PC-3 (cell line): Measurements from ENCODE around the gene SKIC2. TPM values are rescaled to one million over a fixed set of nuclear protein-coding genes. Genes with fewer than 3 reads are reported as not detected.
A peak's percentile ranks its signal among the peaks of the same experiment; 100 is the strongest.

Source experiments
- ATAC-seq: fragments of 200-7000 bp; cut with Tn5 transposase; 2 replicates; pipeline ENCODE4 v1.9.1; 2020; ENCODE audit warnings: mild to moderate bottlenecking, moderate library complexity
- BruUV-seq: library from RNA; stranded (reverse); fragments of 400-500 nt; replicated peaks from 2 replicates; lab custom pipeline; 2021; lab: Mats Ljungman, UMichigan
- CTCF ChIA-PET: fragments of 300-600 bp; sonication (Branson Sonifier 250); formaldehyde crosslinking; loops from one replicate; lab custom pipeline; 2022; ENCODE audit warnings: antibody characterized with exemption; lab: Charles Lee
- POLR2A ChIA-PET: fragments of 300-600 bp; sonication (Branson Sonifier 250); formaldehyde crosslinking; loops from one replicate; lab custom pipeline; 2022; ENCODE audit warnings: antibody characterized with exemption; ENCODE audit not compliant: unreplicated experiment; lab: Charles Lee
- DNase-seq: peaks from one replicate; pipeline ENCODE4 v3.0.0-alpha.2; 2015
- H2AFZ ChIP-seq: fragments of 300-600 bp; sonication (generic); 2 replicates; pipeline ENCODE4 v1.6.0; 2016; ENCODE audit warnings: antibody characterized with exemption, low read length
- H3F3A ChIP-seq: fragments of 300-600 bp; sonication (generic); one replicate; pipeline ENCODE4 v1.6.0; 2017; ENCODE audit warnings: antibody characterized with exemption, low read length, control low read depth, mild to moderate bottlenecking; ENCODE audit not compliant: unreplicated experiment
- H3K27ac ChIP-seq: fragments of 300-600 bp; sonication (generic); 2 replicates; pipeline ENCODE4 v1.5.1; 2016; ENCODE audit warnings: mild to moderate bottlenecking, low read length
- H3K27me3 ChIP-seq: fragments of 300-600 bp; sonication (generic); 2 replicates; pipeline ENCODE4 v1.6.1; 2016; ENCODE audit warnings: low read length, mixed read lengths
- H3K36me3 ChIP-seq: fragments of 300-600 bp; sonication (generic); 2 replicates; pipeline ENCODE4 v1.6.1; 2016; ENCODE audit warnings: low read depth, mixed run types, low read length, mixed read lengths
- H3K4me1 ChIP-seq: fragments of 300-600 bp; sonication (generic); 2 replicates; pipeline ENCODE4 v1.5.1; 2016; ENCODE audit warnings: low read length; ENCODE audit not compliant: insufficient read depth
- H3K4me2 ChIP-seq: fragments of 300-600 bp; sonication (generic); 2 replicates; pipeline ENCODE4 v1.6.0; 2016; ENCODE audit warnings: low read length
- H3K4me3 ChIP-seq: fragments of 300-600 bp; sonication (generic); 2 replicates; pipeline ENCODE4 v1.5.1; 2016; ENCODE audit warnings: mild to moderate bottlenecking, low read length, mixed read lengths
- H3K79me2 ChIP-seq: fragments of 300-600 bp; sonication (generic); 2 replicates; pipeline ENCODE4 v1.6.1; 2017; ENCODE audit warnings: low read length, mixed read lengths
- H3K9ac ChIP-seq: fragments of 300-600 bp; sonication (generic); 2 replicates; pipeline ENCODE4 v1.6.0; 2016; ENCODE audit warnings: mild to moderate bottlenecking, low read length
- H3K9me2 ChIP-seq: fragments of 300-600 bp; sonication (generic); replicated peaks from 2 replicates; pipeline ENCODE4 v1.6.1; 2016; ENCODE audit warnings: mixed run types, low read length, mixed read lengths
- H3K9me3 ChIP-seq: fragments of 300-600 bp; sonication (generic); 2 replicates; pipeline ENCODE4 v1.6.1; 2016; ENCODE audit warnings: low read length, mixed read lengths
- H4K20me1 ChIP-seq: fragments of 300-600 bp; sonication (generic); 2 replicates; pipeline ENCODE4 v1.6.1; 2016; ENCODE audit warnings: low read length, mixed read lengths
- EZH2 ChIP-seq: fragments of 300-600 bp; sonication (generic); IDR thresholded peaks from one replicate; pipeline ENCODE4 v1.6.1; 2017; ENCODE audit warnings: antibody characterized with exemption, mild to moderate bottlenecking, low read length; ENCODE audit not compliant: unreplicated experiment
- EZH2phosphoT487 ChIP-seq: fragments of 300-600 bp; sonication (generic); IDR thresholded peaks from 2 replicates; pipeline ENCODE4 v1.6.1; 2018; ENCODE audit warnings: mild to moderate bottlenecking, antibody characterized with exemption, low read length, borderline replicate concordance
- intact Hi-C: fragments of 100-400 bp; cut with micrococcal nuclease; formaldehyde crosslinking; loops from 2 replicates; pipeline ENCODE4 v1.9.0; 2023
- total RNA-seq: library from RNA; depleted of rRNA; stranded (reverse); fragments of >200 nt; gene quantifications from 2 replicates; pipeline ENCODE4 v1.2.3, GENCODE V29; 2014
- TF ChIP-seq, protein P1 (sequence below): fragments of 300-600 bp; sonication (generic); conservative IDR thresholded peaks from 2 replicates; pipeline ENCODE4 v1.5.1; 2017; ENCODE audit warnings: antibody characterized with exemption, low read depth, mild to moderate bottlenecking, low read length

Gene SKIC2
- total RNA-seq, 1 experiment from 2014 or later, result 81.9 TPM

DNA sequence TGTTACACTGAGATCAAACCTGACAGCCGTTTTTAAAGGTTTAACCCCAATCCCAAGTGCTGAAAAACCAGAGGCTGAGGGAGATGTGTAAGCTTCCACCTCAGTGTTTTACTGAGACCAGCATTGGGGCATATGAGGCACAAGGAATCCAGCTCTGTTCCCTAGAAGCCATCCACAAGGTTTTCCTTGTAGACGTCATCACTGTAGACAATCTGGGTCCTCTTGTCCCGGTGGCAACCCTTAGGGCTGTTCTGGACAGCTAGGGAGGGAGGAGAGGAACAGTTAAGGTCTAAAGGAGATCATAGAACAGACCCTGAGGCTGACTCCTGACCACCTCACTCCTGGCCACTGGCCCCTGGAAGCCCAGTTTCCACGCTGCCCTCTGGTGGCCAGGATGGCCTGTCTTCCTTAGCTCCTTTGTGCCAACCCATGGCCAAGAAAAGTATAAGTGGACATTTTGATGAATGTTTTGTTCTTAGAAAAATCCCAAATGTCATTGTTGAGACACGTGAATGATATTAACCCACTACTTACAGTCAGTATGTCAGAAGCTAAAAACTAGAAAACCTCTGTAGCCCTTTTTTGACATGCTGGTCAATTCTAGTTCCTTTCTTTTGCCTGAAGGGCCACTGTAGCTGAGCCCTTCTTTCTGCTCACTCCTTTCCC lies 6.7 kb upstream of the SKIC2 start:
- H3K4me1 ChIP-seq, result peaks cover 7% of the 10 kb centered on the region; the same call in 1 of the 2 replicates
- BruUV-seq, result no TSS peak
- H3K79me2 ChIP-seq, result peaks cover 11% of the 10 kb centered on the region
- H2AFZ ChIP-seq, result no peak overlapping the region
- no peak overlapping the region for H3K4me3 ChIP-seq
- POLR2A ChIA-PET, result interaction anchor here (0.8 kb wide), 1 partner anchor 50 kb away, joined by 4 read pairs; the partner anchor contains the start of gene ZBTB12
- TF ChIP-seq EZH2phosphoT487, result no peak
- TF ChIP-seq, protein P1, sequence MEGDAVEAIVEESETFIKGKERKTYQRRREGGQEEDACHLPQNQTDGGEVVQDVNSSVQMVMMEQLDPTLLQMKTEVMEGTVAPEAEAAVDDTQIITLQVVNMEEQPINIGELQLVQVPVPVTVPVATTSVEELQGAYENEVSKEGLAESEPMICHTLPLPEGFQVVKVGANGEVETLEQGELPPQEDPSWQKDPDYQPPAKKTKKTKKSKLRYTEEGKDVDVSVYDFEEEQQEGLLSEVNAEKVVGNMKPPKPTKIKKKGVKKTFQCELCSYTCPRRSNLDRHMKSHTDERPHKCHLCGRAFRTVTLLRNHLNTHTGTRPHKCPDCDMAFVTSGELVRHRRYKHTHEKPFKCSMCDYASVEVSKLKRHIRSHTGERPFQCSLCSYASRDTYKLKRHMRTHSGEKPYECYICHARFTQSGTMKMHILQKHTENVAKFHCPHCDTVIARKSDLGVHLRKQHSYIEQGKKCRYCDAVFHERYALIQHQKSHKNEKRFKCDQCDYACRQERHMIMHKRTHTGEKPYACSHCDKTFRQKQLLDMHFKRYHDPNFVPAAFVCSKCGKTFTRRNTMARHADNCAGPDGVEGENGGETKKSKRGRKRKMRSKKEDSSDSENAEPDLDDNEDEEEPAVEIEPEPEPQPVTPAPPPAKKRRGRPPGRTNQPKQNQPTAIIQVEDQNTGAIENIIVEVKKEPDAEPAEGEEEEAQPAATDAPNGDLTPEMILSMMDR, result peak; percentile 93
- no peaks in the 10 kb centered on the region for H3F3A ChIP-seq
- no peaks in the 10 kb centered on the region for H3K27me3 ChIP-seq
- H3K27ac ChIP-seq, result no peak overlapping the region
- no peaks in the 10 kb centered on the region for H3K9me2 ChIP-seq
- peak; percentile 82 for ATAC-seq
- CTCF ChIA-PET, result interaction anchor here (0.5 to 1.3 kb wide), 5 partner anchors 18 to 87 kb away, joined by 3 to 7 read pairs (median 4); no protein-coding TSS in a partner anchor
- H4K20me1 ChIP-seq, result no peaks in the 10 kb centered on the region
- H3K9me3 ChIP-seq, result no peaks in the 10 kb centered on the region
- intact Hi-C loops, result no loop called here
- H3K9ac ChIP-seq, result no peak overlapping the region
- H3K4me2 ChIP-seq, result no peak overlapping the region
- peaks cover 44% of the 10 kb centered on the region for H3K36me3 ChIP-seq
- peak; percentile 66 for DNase-seq

DNA sequence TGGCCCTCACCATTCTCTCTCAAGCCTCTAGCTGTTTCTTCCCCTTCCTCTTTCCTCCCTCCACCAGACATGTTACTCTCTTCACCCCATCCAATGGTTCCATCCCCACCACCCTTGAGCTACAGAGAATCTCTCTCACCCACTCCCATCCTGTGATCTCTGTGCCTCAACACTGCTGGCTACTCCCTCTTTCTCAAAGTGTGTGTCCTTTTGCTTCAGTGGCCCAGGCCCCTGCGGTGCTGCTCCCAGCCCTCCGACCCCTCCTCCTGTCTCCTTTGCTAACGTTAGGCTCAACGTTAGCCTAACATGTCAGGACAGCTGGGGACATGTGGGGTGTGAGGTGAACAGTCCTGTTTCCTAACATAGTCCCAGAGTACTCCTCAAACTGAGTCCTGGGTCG lies 6.1 kb upstream of the SKIC2 start:
- Histone ChIP-seq H4K20me1 (no peaks in the 10 kb centered on the region), H3K27me3 (no peaks in the 10 kb centered on the region), H3K4me2 (no peak overlapping the region), H2AFZ (no peak overlapping the region), H3K27ac (no peak overlapping the region), H3K79me2 (peaks cover 17% of the 10 kb centered on the region), H3K9me2 (no peaks in the 10 kb centered on the region), H3F3A (no peaks in the 10 kb centered on the region), H3K9me3 (no peaks in the 10 kb centered on the region), H3K4me3 (no peak overlapping the region), H3K4me1 (peaks cover 13% of the 10 kb centered on the region), H3K36me3 (peaks cover 44% of the 10 kb centered on the region), H3K9ac (no peak overlapping the region)
- intact Hi-C loops, result no loop called here
- ATAC-seq (no peak), DNase-seq (no peak)
- ChIA-PET CTCF (interaction anchor here (0.5 to 1.3 kb wide), 3 partner anchors 36 to 88 kb away, joined by 4 to 7 read pairs (median 6); no protein-coding TSS in a partner anchor), POLR2A (interaction anchor here (0.8 kb wide), 1 partner anchor 51 kb away, joined by 4 read pairs; the partner anchor contains the start of gene ZBTB12)
- BruUV-seq, result no TSS peak
- TF ChIP-seq EZH2 (no peak), EZH2phosphoT487 (no peak)
- TF ChIP-seq, protein P1, result no peak

DNA sequence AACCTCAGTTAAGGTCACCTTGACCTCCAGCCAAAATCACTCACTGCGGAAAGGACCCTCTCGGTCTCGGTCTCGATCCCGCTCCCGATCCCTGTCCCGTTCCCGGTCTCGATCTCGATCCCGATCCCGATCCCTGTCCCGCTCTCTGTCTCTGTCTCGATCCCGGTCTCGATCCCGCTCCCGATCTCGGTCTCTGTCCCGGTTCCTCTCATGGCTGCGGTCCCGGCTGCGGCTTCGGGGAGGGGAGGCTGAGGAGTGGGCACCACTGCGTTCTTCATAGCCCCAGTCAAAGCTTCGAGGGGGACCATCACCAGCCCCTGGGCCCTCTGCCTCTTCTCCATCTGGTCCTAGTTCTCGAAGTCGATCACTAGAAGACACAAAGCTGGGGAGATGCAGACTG lies 4.5 kb upstream of the SKIC2 start:
- Histone ChIP-seq H3K79me2 (peaks cover 30% of the 10 kb centered on the region), H3K9me2 (no peaks in the 10 kb centered on the region), H3K9ac (no peak overlapping the region), H3K27me3 (no peaks in the 10 kb centered on the region), H3K4me3 (no peak overlapping the region), H3K36me3 (peaks cover 44% of the 10 kb centered on the region), H2AFZ (no peak overlapping the region), H3F3A (no peaks in the 10 kb centered on the region), H3K4me2 (no peak overlapping the region), H3K9me3 (no peaks in the 10 kb centered on the region), H4K20me1 (no peaks in the 10 kb centered on the region), H3K27ac (no peak overlapping the region), H3K4me1 (peaks cover 14% of the 10 kb centered on the region)
- no TSS peak for BruUV-seq
- CTCF ChIA-PET, result no interaction called here
- intact Hi-C loops, result no loop called here
- TF ChIP-seq, protein P1, result no peak
- TF ChIP-seq EZH2 (no peak), EZH2phosphoT487 (no peak)
- no peak for ATAC-seq
- DNase-seq, result no peak
- POLR2A ChIA-PET, result no interaction called here
